ENCODE results near the gene TMEM267. TPM values are rescaled to one million over a fixed set of nuclear protein-coding genes. Genes with fewer than 3 reads are reported as not detected.
"Not testable (repeated sequence)": the region's sequence is repeated elsewhere in the genome, so short reads cannot be mapped to it uniquely, and the experiment has no call there.

The TMEM267 gene
- total RNA-seq, 1 donor from 2014 or later, result 10.2 TPM

DNA sequence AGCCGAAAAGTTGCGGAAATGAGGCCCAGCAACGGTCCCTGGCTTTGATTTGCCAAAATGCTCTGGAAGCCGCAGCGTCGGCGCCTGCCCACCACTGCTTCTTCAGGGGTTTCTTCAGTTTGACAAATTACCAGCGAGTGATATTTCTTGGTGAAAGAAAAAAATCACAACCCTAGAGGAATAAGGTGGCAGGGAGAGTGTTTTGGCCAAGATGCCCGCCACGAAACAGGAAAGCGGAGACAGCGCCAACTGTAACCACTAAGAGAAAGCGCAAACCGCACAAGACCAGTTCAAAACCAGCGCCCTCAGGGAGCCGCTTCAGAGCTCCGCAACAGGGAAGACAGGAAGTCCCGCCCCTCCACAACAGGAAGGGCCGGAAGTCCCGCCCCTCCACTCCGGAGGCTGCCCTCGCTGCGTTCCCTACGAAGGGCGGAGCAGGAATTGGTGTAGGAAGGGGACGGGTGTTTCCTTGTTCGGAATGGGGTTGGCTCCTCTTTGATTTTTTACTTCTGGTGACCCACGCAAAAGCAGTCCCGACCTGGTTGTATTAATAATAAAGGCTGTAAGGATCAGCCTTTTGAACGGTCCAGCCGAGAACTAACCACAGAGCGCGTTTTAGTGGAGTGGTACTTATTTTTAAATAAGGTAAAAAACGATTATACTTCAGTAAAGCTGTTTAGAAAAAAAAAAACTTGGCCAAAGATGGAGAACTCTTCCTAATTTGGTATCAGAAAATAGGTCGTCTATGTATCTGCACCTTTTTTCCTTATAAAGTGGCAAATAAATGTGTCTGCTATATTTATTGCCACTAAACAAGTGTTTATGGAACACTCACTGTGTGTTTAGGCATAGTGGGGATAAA, 31.4 kb upstream of the TMEM267 start, which contains the start of gene C5orf34:
Gene C5orf34 (minus strand): TSS at position 333 of the 862 bp plus-strand sequence. CDS start 5,809 bp downstream, outside the sequence.
- Mint-ChIP-seq H3K27ac (ENCODE audit: unreplicated experiment) (peak within 1 kb of the TSS; percentile 99), H3K4me3 (peak within 1 kb of the TSS; percentile 97), H3K4me1 (peaks cover 36% of the 10 kb centered on the region), H3K9me3 (peaks cover 4% of the 10 kb centered on the region), H3K36me3 (ENCODE audit: low read depth) (peaks cover 14% of the 10 kb centered on the region), H3K27me3 (ENCODE audit: low read depth) (no peaks in the 10 kb centered on the region)
- TF ChIP-seq, protein P1, sequence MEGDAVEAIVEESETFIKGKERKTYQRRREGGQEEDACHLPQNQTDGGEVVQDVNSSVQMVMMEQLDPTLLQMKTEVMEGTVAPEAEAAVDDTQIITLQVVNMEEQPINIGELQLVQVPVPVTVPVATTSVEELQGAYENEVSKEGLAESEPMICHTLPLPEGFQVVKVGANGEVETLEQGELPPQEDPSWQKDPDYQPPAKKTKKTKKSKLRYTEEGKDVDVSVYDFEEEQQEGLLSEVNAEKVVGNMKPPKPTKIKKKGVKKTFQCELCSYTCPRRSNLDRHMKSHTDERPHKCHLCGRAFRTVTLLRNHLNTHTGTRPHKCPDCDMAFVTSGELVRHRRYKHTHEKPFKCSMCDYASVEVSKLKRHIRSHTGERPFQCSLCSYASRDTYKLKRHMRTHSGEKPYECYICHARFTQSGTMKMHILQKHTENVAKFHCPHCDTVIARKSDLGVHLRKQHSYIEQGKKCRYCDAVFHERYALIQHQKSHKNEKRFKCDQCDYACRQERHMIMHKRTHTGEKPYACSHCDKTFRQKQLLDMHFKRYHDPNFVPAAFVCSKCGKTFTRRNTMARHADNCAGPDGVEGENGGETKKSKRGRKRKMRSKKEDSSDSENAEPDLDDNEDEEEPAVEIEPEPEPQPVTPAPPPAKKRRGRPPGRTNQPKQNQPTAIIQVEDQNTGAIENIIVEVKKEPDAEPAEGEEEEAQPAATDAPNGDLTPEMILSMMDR (conservative IDR thresholded peaks at IDR 0.05), result peak; percentile 33
- peak; percentile 98 for DNase-seq (ENCODE audit: low read depth, low spot score)

- Mint-ChIP-seq H3K4me3 (peak overlapping the region; percentile 97), H3K4me1 (peaks cover 36% of the 10 kb centered on the region), H3K27ac (ENCODE audit: unreplicated experiment) (peak overlapping the region; percentile 99), H3K9me3 (peaks cover 4% of the 10 kb centered on the region), H3K27me3 (ENCODE audit: low read depth) (no peaks in the 10 kb centered on the region), H3K36me3 (ENCODE audit: low read depth) (peaks cover 14% of the 10 kb centered on the region)
- TF ChIP-seq, protein P1 (conservative IDR thresholded peaks at IDR 0.05), result no peak
- DNase-seq (ENCODE audit: low read depth, low spot score), result no peak
These were observed 30.8 kb upstream of the TMEM267 start for GRCh38 chr5:43514471-43514815.

DNA sequence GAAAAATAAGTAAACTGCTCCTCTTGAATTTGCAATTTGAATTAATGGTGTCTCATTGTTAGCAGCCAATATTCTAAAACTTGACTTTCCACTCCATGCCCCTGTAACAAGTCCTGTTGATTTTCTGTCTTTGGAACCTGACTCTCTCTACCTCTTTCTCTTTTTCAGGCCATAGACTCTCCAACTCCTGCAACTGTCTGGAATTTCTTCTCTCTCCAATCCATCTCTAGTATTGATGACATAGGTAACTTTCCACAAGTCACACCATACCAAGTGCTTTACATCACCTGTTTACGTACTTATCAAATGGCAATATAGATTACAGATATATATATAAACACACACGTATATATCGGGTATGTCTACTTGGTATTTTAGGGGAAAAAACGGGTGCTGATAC, 30.4 kb upstream of the TMEM267 start:
- Mint-ChIP-seq H3K27ac (ENCODE audit: unreplicated experiment) (peak overlapping the region; percentile 99), H3K9me3 (peaks cover 4% of the 10 kb centered on the region), H3K27me3 (ENCODE audit: low read depth) (no peaks in the 10 kb centered on the region), H3K4me1 (peaks cover 36% of the 10 kb centered on the region), H3K4me3 (peak overlapping the region; percentile 97), H3K36me3 (ENCODE audit: low read depth) (peaks cover 14% of the 10 kb centered on the region)
- TF ChIP-seq, protein P1 (conservative IDR thresholded peaks at IDR 0.05), result no peak
- DNase-seq (ENCODE audit: low read depth, low spot score), result no peak

DNA sequence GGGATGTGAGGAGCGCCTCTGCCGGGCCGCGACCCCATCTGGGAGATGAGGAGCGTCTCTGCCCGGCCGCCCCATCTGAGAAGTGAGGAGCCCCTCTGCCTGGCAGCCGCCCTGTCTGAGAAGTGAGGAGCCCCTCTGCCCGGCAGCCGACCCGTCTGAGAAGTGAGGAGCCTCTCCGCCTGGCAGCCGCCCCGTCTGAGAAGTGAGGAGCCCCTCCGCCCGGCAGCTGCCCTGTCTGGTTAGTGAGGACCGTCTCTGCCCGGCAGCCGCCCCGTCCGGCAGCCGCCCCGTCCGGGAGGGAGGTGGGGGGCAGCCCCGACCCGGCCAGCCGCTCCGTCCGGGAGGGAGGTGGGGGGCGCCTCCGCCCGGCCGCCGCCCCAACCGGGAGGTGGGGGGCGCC, 27.4 kb upstream of the TMEM267 start:
- not testable (repeated sequence) for H3K9me3 Mint-ChIP-seq; H3K27ac Mint-ChIP-seq (ENCODE audit: unreplicated experiment); DNase-seq (ENCODE audit: low read depth, low spot score); H3K4me3 Mint-ChIP-seq; H3K27me3 Mint-ChIP-seq (ENCODE audit: low read depth)
- H3K4me1 Mint-ChIP-seq, result peaks cover 33% of the 10 kb centered on the region
- H3K36me3 Mint-ChIP-seq (ENCODE audit: low read depth), result peaks cover 14% of the 10 kb centered on the region

- H3K27ac Mint-ChIP-seq (ENCODE audit: unreplicated experiment), result no peak overlapping the region
- no peaks in the 10 kb centered on the region for H3K9me3 Mint-ChIP-seq
- DNase-seq (ENCODE audit: low read depth, low spot score), result no peak
- H3K4me3 Mint-ChIP-seq, result no peak overlapping the region
- peaks cover 5% of the 10 kb centered on the region for H3K36me3 Mint-ChIP-seq (ENCODE audit: low read depth)
- no peaks in the 10 kb centered on the region for H3K4me1 Mint-ChIP-seq
- TF ChIP-seq, protein P1 (conservative IDR thresholded peaks at IDR 0.05), result no peak
- no peaks in the 10 kb centered on the region for H3K27me3 Mint-ChIP-seq (ENCODE audit: low read depth)
These were observed 14.9 kb upstream of the TMEM267 start for GRCh38 chr5:43498581-43498980.
